Measurements from ENCODE around the gene LRPAP1.
"Not testable (repeated sequence)": the region's sequence is repeated elsewhere in the genome, so short reads cannot be mapped to it uniquely, and the experiment has no call there.

The LRPAP1 gene

DNA sequence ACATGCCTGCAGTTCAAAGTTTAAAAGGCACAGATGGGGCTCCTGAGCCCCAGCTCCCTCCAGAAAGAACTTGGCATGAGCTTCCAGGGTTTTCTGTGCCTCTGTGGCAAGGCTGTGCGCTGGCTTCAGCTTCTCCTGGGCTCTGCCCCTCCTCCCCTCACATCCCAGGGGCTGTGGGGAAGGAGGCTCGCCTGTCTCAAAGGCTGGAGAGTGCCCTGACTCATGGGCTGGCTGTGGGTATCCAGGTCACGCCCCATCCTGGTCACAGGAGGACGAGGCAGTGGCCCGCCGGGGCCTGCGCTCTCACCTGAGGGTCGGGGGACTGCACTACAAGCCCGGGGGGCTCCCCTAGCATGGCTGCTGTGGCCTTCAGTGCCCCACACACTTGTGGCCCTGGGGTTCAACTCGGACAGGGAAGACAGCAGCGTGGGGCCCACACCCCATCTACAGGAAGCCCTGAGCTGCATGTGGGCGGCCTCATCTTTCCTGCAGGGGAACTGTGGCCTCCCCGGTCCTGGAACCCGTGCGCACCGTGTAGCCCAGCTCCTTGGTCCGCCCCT is 17.9 kb downstream of the LRPAP1 start:
- no peak overlapping the region for H3K9ac ChIP-seq (ENCODE audit: low read depth in 1 of 2, low read length in 2 of 2)
- no peak overlapping the region for H3K27ac ChIP-seq (ENCODE audit: low read depth in 2 of 2, low read length in 2 of 2)
- no peaks in the 10 kb centered on the region for H3K27me3 ChIP-seq (ENCODE audit: control insufficient read depth in 2 of 2, insufficient read depth in 2 of 2, low read length in 2 of 2)
- H3K4me3 ChIP-seq (ENCODE audit: low read length in 2 of 2): no peak overlapping the region
- no peaks in the 10 kb centered on the region for H3K9me3 ChIP-seq (ENCODE audit: control insufficient read depth in 2 of 2, low read length in 2 of 2)
- H3K36me3 ChIP-seq (ENCODE audit: control insufficient read depth in 2 of 2, insufficient read depth in 2 of 2, low read length in 2 of 2): peaks cover 73 to 76% of the 10 kb centered on the region in 2 donors
- H3K4me1 ChIP-seq (ENCODE audit: control insufficient read depth in 2 of 2, insufficient read depth in 2 of 2, low read length in 2 of 2): no peaks in the 10 kb centered on the region

DNA sequence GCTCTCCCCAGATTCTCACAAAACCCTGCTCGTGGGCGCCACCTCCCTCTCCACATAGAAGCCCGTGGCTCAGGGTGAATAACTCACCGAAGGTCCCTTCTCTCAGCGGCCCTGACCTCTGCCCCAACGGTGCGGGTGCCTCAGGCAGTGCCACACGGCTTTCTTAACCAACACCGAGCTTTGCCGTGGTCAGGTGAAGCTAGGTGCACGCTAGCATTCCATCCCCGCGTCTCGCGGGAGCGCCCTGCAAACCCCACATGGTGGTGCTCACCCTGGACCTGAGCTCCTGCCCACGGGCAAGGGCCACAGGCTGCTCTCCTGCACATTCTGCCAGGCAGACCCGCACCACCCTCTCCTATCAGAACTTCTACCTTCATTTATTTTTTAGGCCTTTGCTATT is 18.4 kb downstream of the LRPAP1 start:
- no peak overlapping the region for H3K27ac ChIP-seq (ENCODE audit: low read depth in 2 of 2, low read length in 2 of 2)
- H3K4me3 ChIP-seq (ENCODE audit: low read length in 2 of 2): no peak overlapping the region
- H3K36me3 ChIP-seq (ENCODE audit: control insufficient read depth in 2 of 2, insufficient read depth in 2 of 2, low read length in 2 of 2): peaks cover 71 to 78% of the 10 kb centered on the region in 2 donors
- no peaks in the 10 kb centered on the region for H3K27me3 ChIP-seq (ENCODE audit: control insufficient read depth in 2 of 2, insufficient read depth in 2 of 2, low read length in 2 of 2)
- H3K9ac ChIP-seq (ENCODE audit: low read depth in 1 of 2, low read length in 2 of 2): no peak overlapping the region
- no peaks in the 10 kb centered on the region for H3K4me1 ChIP-seq (ENCODE audit: control insufficient read depth in 2 of 2, insufficient read depth in 2 of 2, low read length in 2 of 2)
- H3K9me3 ChIP-seq (ENCODE audit: control insufficient read depth in 2 of 2, low read length in 2 of 2): no peaks in the 10 kb centered on the region

DNA sequence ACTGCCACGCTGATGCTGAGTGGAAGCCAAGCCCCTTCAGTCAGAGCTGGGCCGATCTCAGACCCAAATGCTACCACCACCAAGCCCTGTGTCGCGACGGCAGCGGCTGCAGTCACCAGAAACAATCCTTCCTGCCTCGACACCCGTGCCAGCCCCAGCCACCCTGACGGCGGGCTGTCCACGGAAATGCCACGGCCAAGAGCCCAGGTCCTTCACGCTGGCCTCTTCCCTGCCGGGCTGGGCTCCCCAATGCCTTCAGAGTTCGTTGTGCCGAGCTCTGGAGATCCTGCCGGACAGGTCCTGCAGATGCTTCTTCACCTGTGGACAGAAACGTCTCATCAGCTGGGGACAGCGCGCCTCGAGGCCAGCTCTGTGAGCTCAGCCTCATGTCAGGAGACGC is 19.5 kb downstream of the LRPAP1 start:
- no peak overlapping the region for H3K4me3 ChIP-seq (ENCODE audit: low read length in 2 of 2)
- H3K9me3 ChIP-seq (ENCODE audit: control insufficient read depth in 2 of 2, low read length in 2 of 2): no peaks in the 10 kb centered on the region
- peaks cover 71 to 79% of the 10 kb centered on the region in 2 donors for H3K36me3 ChIP-seq (ENCODE audit: control insufficient read depth in 2 of 2, insufficient read depth in 2 of 2, low read length in 2 of 2)
- no peaks in the 10 kb centered on the region for H3K27me3 ChIP-seq (ENCODE audit: control insufficient read depth in 2 of 2, insufficient read depth in 2 of 2, low read length in 2 of 2)
- H3K27ac ChIP-seq (ENCODE audit: low read depth in 2 of 2, low read length in 2 of 2): no peak overlapping the region
- no peaks in the 10 kb centered on the region for H3K4me1 ChIP-seq (ENCODE audit: control insufficient read depth in 2 of 2, insufficient read depth in 2 of 2, low read length in 2 of 2)
- H3K9ac ChIP-seq (ENCODE audit: low read depth in 1 of 2, low read length in 2 of 2): no peak overlapping the region

DNA sequence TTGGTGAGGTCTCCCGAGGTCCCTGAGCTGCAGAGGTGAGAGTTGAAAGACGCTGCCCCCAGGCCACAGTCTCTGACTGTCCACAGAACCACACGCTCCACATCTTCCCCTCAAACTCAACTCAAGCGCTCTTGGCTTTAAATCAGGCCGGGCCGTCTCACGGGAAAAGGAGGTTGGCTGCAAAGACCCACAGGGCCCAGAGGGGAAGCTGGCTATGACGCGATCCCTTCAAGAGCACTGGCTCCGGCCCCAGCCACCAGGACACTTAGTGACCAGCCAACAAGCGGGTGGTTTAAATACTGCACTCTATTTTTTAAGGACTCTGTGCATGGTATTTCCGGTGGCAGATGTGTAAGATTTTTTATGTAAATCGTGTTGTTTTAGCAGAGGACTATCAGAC is 19.9 kb downstream of the LRPAP1 start:
- Histone ChIP-seq H3K36me3 (ENCODE audit: control insufficient read depth in 2 of 2, insufficient read depth in 2 of 2, low read length in 2 of 2) (peaks cover 68 to 75% of the 10 kb centered on the region in 2 donors), H3K9ac (ENCODE audit: low read depth in 1 of 2, low read length in 2 of 2) (no peak overlapping the region), H3K4me3 (ENCODE audit: low read length in 2 of 2) (no peak overlapping the region), H3K4me1 (ENCODE audit: control insufficient read depth in 2 of 2, insufficient read depth in 2 of 2, low read length in 2 of 2) (no peaks in the 10 kb centered on the region), H3K27ac (ENCODE audit: low read depth in 2 of 2, low read length in 2 of 2) (no peak overlapping the region), H3K9me3 (ENCODE audit: control insufficient read depth in 2 of 2, low read length in 2 of 2) (no peaks in the 10 kb centered on the region), H3K27me3 (ENCODE audit: control insufficient read depth in 2 of 2, insufficient read depth in 2 of 2, low read length in 2 of 2) (no peaks in the 10 kb centered on the region)

DNA sequence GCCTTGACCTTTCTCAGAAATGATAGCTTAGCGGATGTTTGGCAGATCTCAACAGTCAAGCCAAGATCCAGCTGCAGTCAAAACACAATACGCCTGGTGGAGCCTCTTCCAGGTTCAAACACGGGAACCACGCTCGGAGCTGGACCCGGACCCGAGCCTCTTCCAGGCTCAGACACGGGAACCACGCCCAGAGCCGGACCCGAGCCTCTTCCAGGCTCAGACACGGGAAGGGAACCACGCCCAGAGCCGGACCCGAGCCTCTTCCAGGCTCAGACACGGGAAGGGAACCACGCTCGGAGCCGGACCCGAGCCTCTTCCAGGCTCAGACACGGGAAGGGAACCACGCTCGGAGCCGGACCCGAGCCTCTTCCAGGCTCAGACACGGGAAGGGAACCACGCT is 20.6 kb downstream of the LRPAP1 start:
- not testable (repeated sequence) for H3K27me3 ChIP-seq (ENCODE audit: control insufficient read depth in 2 of 2, insufficient read depth in 2 of 2, low read length in 2 of 2); H3K27ac ChIP-seq (ENCODE audit: low read depth in 2 of 2, low read length in 2 of 2)
- peaks cover 67 to 68% of the 10 kb centered on the region in 2 donors for H3K36me3 ChIP-seq (ENCODE audit: control insufficient read depth in 2 of 2, insufficient read depth in 2 of 2, low read length in 2 of 2)

DNA sequence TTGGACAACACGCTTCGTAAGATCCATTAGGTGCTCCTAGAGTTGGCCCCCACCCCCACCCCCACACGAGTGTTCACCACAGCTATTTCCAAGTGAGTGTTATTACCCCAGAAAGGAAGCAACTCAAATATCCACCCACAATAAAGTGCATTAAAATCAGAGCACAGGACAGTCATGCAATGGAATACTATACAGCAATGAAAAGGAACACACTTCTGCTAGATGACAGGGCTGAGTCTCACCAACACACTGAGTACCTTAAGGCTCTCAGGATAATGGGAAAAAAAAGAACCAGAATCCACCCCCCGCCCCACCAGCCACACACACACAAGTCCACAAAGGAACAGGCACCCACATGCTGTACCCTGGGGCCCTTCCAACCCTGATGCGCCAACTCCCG is 21.0 kb downstream of the LRPAP1 start:
- Histone ChIP-seq H3K9ac (ENCODE audit: low read depth in 1 of 2, low read length in 2 of 2) (no peak overlapping the region), H3K4me3 (ENCODE audit: low read length in 2 of 2) (no peak overlapping the region), H3K27ac (ENCODE audit: low read depth in 2 of 2, low read length in 2 of 2) (no peak overlapping the region), H3K4me1 (ENCODE audit: control insufficient read depth in 2 of 2, insufficient read depth in 2 of 2, low read length in 2 of 2) (no peaks in the 10 kb centered on the region), H3K27me3 (ENCODE audit: control insufficient read depth in 2 of 2, insufficient read depth in 2 of 2, low read length in 2 of 2) (no peaks in the 10 kb centered on the region), H3K36me3 (ENCODE audit: control insufficient read depth in 2 of 2, insufficient read depth in 2 of 2, low read length in 2 of 2) (peaks cover 63 to 64% of the 10 kb centered on the region in 2 donors), H3K9me3 (ENCODE audit: control insufficient read depth in 2 of 2, low read length in 2 of 2) (no peaks in the 10 kb centered on the region)

More for the DNA sequence above, 20.6 kb downstream of the LRPAP1 start:
- H3K4me1 ChIP-seq (ENCODE audit: control insufficient read depth in 2 of 2, insufficient read depth in 2 of 2, low read length in 2 of 2); H3K9me3 ChIP-seq (ENCODE audit: control insufficient read depth in 2 of 2, low read length in 2 of 2); H3K4me3 ChIP-seq (ENCODE audit: low read length in 2 of 2); H3K9ac ChIP-seq (ENCODE audit: low read depth in 1 of 2, low read length in 2 of 2): not testable (repeated sequence)

DNA sequence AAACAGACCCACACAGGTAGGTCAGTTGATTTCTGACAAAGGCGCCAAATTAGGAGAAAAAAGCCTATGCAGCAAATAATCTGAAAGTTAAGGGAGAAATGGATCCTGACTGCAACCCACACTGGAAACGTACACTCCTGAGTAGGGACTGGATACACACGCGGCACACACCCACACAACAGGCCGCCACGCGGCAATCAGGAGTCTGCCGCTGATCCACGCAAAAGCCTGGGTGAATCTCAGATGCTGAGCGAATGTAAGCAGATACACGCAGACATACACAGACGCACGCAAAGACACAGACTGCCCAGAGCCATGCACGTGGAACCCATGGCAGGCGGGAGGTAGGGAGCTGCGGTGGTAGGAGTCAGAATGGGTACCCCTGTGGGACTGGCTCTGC is 21.7 kb downstream of the LRPAP1 start:
- no peak overlapping the region for H3K27ac ChIP-seq (ENCODE audit: low read depth in 2 of 2, low read length in 2 of 2)
- no peak overlapping the region for H3K4me3 ChIP-seq (ENCODE audit: low read length in 2 of 2)
- no peak overlapping the region for H3K9ac ChIP-seq (ENCODE audit: low read depth in 1 of 2, low read length in 2 of 2)
- no peaks in the 10 kb centered on the region for H3K9me3 ChIP-seq (ENCODE audit: control insufficient read depth in 2 of 2, low read length in 2 of 2)
- H3K36me3 ChIP-seq (ENCODE audit: control insufficient read depth in 2 of 2, insufficient read depth in 2 of 2, low read length in 2 of 2): peaks cover 59 to 60% of the 10 kb centered on the region in 2 donors
- H3K27me3 ChIP-seq (ENCODE audit: control insufficient read depth in 2 of 2, insufficient read depth in 2 of 2, low read length in 2 of 2): no peaks in the 10 kb centered on the region
- no peaks in the 10 kb centered on the region for H3K4me1 ChIP-seq (ENCODE audit: control insufficient read depth in 2 of 2, insufficient read depth in 2 of 2, low read length in 2 of 2)

DNA sequence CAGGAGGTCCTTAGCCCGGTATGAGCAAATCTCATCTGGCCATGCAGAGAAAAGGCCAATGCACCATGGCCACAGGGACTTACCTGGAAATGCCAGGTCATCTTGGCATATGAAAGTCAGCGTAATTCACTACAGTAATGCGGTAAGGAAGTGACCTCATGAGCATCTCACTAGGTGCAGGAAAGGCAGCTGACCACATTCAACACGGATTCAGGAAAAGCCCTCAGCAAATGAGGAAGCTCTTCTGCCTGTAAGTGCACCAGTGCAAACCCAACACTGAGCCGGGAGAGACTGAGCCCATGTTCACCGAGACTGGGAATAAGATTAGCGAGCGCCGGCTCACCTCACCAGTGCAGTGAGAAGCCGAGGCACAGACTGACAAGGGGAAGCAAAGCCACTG is 23.7 kb downstream of the LRPAP1 start:
- Histone ChIP-seq H3K9ac (ENCODE audit: low read depth in 1 of 2, low read length in 2 of 2) (no peak overlapping the region), H3K27me3 (ENCODE audit: control insufficient read depth in 2 of 2, insufficient read depth in 2 of 2, low read length in 2 of 2) (no peaks in the 10 kb centered on the region), H3K4me1 (ENCODE audit: control insufficient read depth in 2 of 2, insufficient read depth in 2 of 2, low read length in 2 of 2) (no peaks in the 10 kb centered on the region), H3K9me3 (ENCODE audit: control insufficient read depth in 2 of 2, low read length in 2 of 2) (no peaks in the 10 kb centered on the region), H3K27ac (ENCODE audit: low read depth in 2 of 2, low read length in 2 of 2) (no peak overlapping the region), H3K36me3 (ENCODE audit: control insufficient read depth in 2 of 2, insufficient read depth in 2 of 2, low read length in 2 of 2) (peaks cover 42 to 62% of the 10 kb centered on the region in 2 donors), H3K4me3 (ENCODE audit: low read length in 2 of 2) (no peak overlapping the region)

DNA sequence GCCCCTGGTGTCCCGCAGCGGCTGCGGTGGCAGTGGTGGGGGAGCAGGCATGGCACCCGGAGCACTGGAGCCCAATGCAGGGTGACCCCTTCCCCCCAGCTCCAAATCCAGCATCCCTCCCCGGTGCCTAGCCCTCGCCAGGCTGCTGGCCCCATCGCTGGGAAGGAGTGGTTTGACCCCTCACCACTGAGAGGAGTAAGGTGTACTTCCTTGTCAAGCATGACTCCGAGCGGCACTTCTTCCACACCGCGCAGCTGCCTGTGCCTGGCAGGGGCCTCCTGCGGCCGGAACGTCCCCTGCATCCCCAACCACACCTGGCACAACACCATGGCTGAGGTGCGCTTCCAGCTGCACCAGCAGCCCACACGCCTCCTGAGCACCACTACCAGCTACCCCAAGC is 27.0 kb downstream of the LRPAP1 start:
- Histone ChIP-seq H3K27ac (ENCODE audit: low read depth in 2 of 2, low read length in 2 of 2) (no peak overlapping the region), H3K36me3 (ENCODE audit: control insufficient read depth in 2 of 2, insufficient read depth in 2 of 2, low read length in 2 of 2) (peaks cover 22 to 43% of the 10 kb centered on the region in 2 donors), H3K4me3 (ENCODE audit: low read length in 2 of 2) (no peak overlapping the region), H3K4me1 (ENCODE audit: control insufficient read depth in 2 of 2, insufficient read depth in 2 of 2, low read length in 2 of 2) (no peaks in the 10 kb centered on the region), H3K27me3 (ENCODE audit: control insufficient read depth in 2 of 2, insufficient read depth in 2 of 2, low read length in 2 of 2) (no peaks in the 10 kb centered on the region), H3K9me3 (ENCODE audit: control insufficient read depth in 2 of 2, low read length in 2 of 2) (no peaks in the 10 kb centered on the region), H3K9ac (ENCODE audit: low read depth in 1 of 2, low read length in 2 of 2) (no peak overlapping the region)

DNA sequence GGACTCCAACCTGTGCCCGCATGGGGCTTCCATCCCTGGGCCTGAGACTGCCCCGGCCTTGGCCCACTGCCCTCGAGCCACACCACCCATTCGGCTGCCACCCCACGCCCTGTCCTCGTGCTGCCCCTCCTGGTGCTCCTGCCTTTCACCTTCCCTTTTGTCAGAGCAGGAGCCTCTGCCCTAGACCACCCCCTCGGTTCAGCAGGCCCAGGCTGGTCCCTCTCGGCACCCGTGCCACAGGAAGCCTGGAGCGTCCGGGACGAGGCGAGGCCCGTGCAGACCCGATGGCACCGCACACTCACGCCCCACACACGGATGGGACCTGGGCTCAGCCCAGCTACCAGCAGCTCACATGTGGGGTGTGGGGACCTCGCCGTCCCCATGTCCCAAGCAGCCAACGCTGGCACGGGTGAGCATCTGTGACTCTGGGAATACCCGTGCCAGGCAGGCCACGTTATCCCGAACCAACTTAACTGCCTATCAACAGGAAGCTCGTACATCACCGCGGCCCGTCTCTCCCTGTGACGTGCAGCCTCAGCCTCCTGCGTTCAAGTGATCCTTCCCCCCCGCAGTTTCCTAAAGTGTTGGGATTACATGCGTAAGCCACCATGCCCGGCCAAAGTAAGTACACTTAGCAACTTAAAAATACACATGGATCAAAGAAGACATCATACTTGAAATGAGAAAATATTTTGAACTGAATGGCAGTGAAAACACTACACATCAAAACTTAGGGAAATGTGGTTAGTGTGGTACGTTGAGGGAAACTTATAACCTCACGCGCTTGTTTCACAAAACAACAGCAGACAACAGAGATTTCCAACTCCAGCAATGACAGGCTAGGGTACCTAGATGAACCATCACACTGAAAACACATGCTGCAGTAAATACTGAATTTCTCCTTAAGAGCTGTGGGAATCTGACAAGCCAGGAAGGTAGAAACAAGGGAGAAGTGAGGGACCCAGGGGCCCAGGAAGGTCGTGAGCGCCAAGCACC is 29.0 kb downstream of the LRPAP1 start:
- Histone ChIP-seq H3K36me3 (ENCODE audit: control insufficient read depth in 2 of 2, insufficient read depth in 2 of 2, low read length in 2 of 2) (peaks cover 9 to 28% of the 10 kb centered on the region in 2 donors), H3K9ac (ENCODE audit: low read depth in 1 of 2, low read length in 2 of 2) (no peak overlapping the region), H3K27me3 (ENCODE audit: control insufficient read depth in 2 of 2, insufficient read depth in 2 of 2, low read length in 2 of 2) (no peaks in the 10 kb centered on the region), H3K4me1 (ENCODE audit: control insufficient read depth in 2 of 2, insufficient read depth in 2 of 2, low read length in 2 of 2) (no peaks in the 10 kb centered on the region), H3K4me3 (ENCODE audit: low read length in 2 of 2) (no peak overlapping the region), H3K27ac (ENCODE audit: low read depth in 2 of 2, low read length in 2 of 2) (no peak overlapping the region), H3K9me3 (ENCODE audit: control insufficient read depth in 2 of 2, low read length in 2 of 2) (no peaks in the 10 kb centered on the region)

Measured in mucosa of rectum (tissue), 2 donors.